ENCODE data around the gene DCAF8L2.

DCAF8L2 gene

GRCh38 chrX:27565992-27566391 lies 24.2 kb upstream of the DCAF8L2 start:
- no peak for TF ChIP-seq ZSCAN30 (tag by site-specific recombination; IDR thresholded peaks at IDR 0.05)
- TF ChIP-seq ZNF660 (tag by site-specific recombination; IDR thresholded peaks at IDR 0.05) = no peak
- no peak for TF ChIP-seq ZNF423 (tag by site-specific recombination; IDR thresholded peaks at IDR 0.05)
- TF ChIP-seq ZNF341 (tag by site-specific recombination; IDR thresholded peaks at IDR 0.05; ENCODE audit: low read depth) = no peak
- no peak for TF ChIP-seq ZNF18 (tag by site-specific recombination; IDR thresholded peaks at IDR 0.05)
- no peak for TF ChIP-seq ZFP69B (tag by site-specific recombination; IDR thresholded peaks at IDR 0.05)
- no peak for TF ChIP-seq ZNF707 (tag by site-specific recombination; IDR thresholded peaks at IDR 0.05)
- TF ChIP-seq KLF10 (tag by site-specific recombination; IDR thresholded peaks at IDR 0.05) = no peak
- no peak for TF ChIP-seq GLIS1 (tag by site-specific recombination; IDR thresholded peaks at IDR 0.05)
- TF ChIP-seq ZBTB11 (tag by site-specific recombination; conservative IDR thresholded peaks at IDR 0.05; ENCODE audit: low read depth) = no peak
- TF ChIP-seq ZNF174 (tag by site-specific recombination; IDR thresholded peaks at IDR 0.05) = no peak
- TF ChIP-seq ZNF302 (tag by site-specific recombination; IDR thresholded peaks at IDR 0.05; ENCODE audit: low read depth) = no peak
- TF ChIP-seq ZNF791 (tag by site-specific recombination; IDR thresholded peaks at IDR 0.05) = no peak
- no peak for TF ChIP-seq MYNN (tag by site-specific recombination; IDR thresholded peaks at IDR 0.05; ENCODE audit: borderline replicate concordance)
- TF ChIP-seq ZNF223 (tag by site-specific recombination; IDR thresholded peaks at IDR 0.05) = no peak
- no peak for TF ChIP-seq RBAK (tag by site-specific recombination; IDR thresholded peaks at IDR 0.05)
- no peak for TF ChIP-seq PBX3 (CRISPR knock-in tag; IDR thresholded peaks at IDR 0.05)
- no peak for TF ChIP-seq ZNF292 (tag by site-specific recombination; IDR thresholded peaks at IDR 0.05; ENCODE audit: borderline replicate concordance, low read depth)
- no peaks in the 10 kb centered on the region for H3K36me3 ChIP-seq (ENCODE audit: control insufficient read depth in 2 of 2, insufficient read depth in 1 of 2, low read length in 2 of 2)
- no peak overlapping the region for H3K27ac ChIP-seq (ENCODE audit: extremely low read depth, low read depth, low read length)
- ChIA-PET CTCF (interaction anchor here (0.8 to 1.2 kb wide), 2 partner anchors 10 to 12 kb away, joined by 3 read pairs; no protein-coding TSS in a partner anchor), POLR2A (no interaction called here)
- no peak overlapping the region for H3K4me3 ChIP-seq (ENCODE audit: low read depth, low read length)
- H3K9me3 ChIP-seq (ENCODE audit: control insufficient read depth, insufficient read depth, low read depth, low read length) = no peaks in the 10 kb centered on the region
- H3K4me1 ChIP-seq (ENCODE audit: control insufficient read depth, insufficient read depth, low read length) = no peaks in the 10 kb centered on the region

GRCh38 chrX:27571164-27571563 lies 19.0 kb upstream of the DCAF8L2 start:
- H3K36me3 ChIP-seq (ENCODE audit: control insufficient read depth in 2 of 2, insufficient read depth in 1 of 2, low read length in 2 of 2) = no peaks in the 10 kb centered on the region
- H3K4me1 ChIP-seq (ENCODE audit: control insufficient read depth, insufficient read depth, low read length) = no peaks in the 10 kb centered on the region
- H3K4me3 ChIP-seq (ENCODE audit: low read depth, low read length) = no peak overlapping the region
- POLR2A ChIA-PET = no interaction called here
- CTCF ChIA-PET = interaction anchor here (0.6 kb wide), 1 partner anchor 461 kb away, joined by 3 read pairs; no protein-coding TSS in a partner anchor
- H3K27ac ChIP-seq (ENCODE audit: extremely low read depth, low read depth, low read length) = no peak overlapping the region
- no peak for TF ChIP-seq ZNF830 (tag by site-specific recombination; IDR thresholded peaks at IDR 0.05; ENCODE audit: low read depth)
- TF ChIP-seq KLF1 (tag by site-specific recombination; IDR thresholded peaks at IDR 0.05) = no peak
- no peak for TF ChIP-seq FEZF1 (tag by site-specific recombination; IDR thresholded peaks at IDR 0.05)
- no peak for TF ChIP-seq ZNF16 (tag by site-specific recombination; IDR thresholded peaks at IDR 0.05; ENCODE audit: low read depth)
- TF ChIP-seq ZNF148 (tag by site-specific recombination; IDR thresholded peaks at IDR 0.05; ENCODE audit: borderline replicate concordance) = no peak
- no peak for TF ChIP-seq ZSCAN30 (tag by site-specific recombination; IDR thresholded peaks at IDR 0.05)
- H3K9me3 ChIP-seq (ENCODE audit: control insufficient read depth, insufficient read depth, low read depth, low read length) = no peaks in the 10 kb centered on the region

Data from HEK293 (cell line).